Mucosa of stomach (tissue), 1 donor: ENCODE measurements around the gene MAST4.

Experiments
- H3K27me3 ChIP-seq: one replicate; pipeline ENCODE4 v1.7.0; 2013; ENCODE audit warnings: mild to moderate bottlenecking, low read length; ENCODE audit not compliant: control insufficient read depth, insufficient read depth
- H3K36me3 ChIP-seq: one replicate; pipeline ENCODE4 v1.7.0; 2013; ENCODE audit warnings: low read length; ENCODE audit not compliant: control insufficient read depth, insufficient read depth
- H3K4me1 ChIP-seq: one replicate; pipeline ENCODE4 v1.7.0; 2013; ENCODE audit warnings: mild to moderate bottlenecking, low read length; ENCODE audit not compliant: control insufficient read depth, insufficient read depth
- H3K4me3 ChIP-seq: one replicate; pipeline ENCODE4 v1.7.0; 2013; ENCODE audit warnings: low read length
- H3K9ac ChIP-seq: one replicate; pipeline ENCODE4 v1.7.0; 2013; ENCODE audit warnings: mild to moderate bottlenecking, low read length, moderate library complexity
- H3K9me3 ChIP-seq: one replicate; pipeline ENCODE4 v1.7.0; 2013; ENCODE audit warnings: mild to moderate bottlenecking, low read length, moderate library complexity; ENCODE audit not compliant: control insufficient read depth
- donor health status: Pancreatic carcinoma.

The MAST4 gene

GRCh38 chr5:67035098-67035740 is 439.0 kb downstream of the MAST4 start:
- H3K4me1 ChIP-seq, result peaks cover 6% of the 10 kb centered on the region
- no peak overlapping the region for H3K9ac ChIP-seq

DNA sequence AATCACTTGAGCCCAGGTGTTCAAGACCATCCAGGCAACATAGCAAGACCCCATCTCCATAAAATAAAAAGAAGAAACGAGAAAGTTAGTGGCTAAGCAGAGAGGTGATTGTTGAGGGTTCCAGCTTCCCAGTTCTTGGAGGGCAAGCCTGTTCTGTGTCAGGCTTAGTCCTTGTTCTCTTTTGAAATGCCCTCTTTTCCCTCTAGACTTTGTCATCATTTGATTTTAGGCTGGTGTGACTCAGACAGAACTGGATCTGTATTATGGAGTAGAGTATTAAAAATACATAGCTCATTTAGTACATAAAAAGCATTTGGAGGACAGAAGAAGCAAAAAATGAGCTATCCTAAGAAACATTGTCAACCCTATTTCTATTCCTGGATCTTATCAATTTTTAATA is 441.0 kb downstream of the MAST4 start:
- Histone ChIP-seq H3K27me3 (no peaks in the 10 kb centered on the region), H3K36me3 (no peaks in the 10 kb centered on the region), H3K9ac (no peak overlapping the region), H3K4me3 (no peak overlapping the region), H3K9me3 (no peaks in the 10 kb centered on the region), H3K4me1 (peaks cover 6% of the 10 kb centered on the region)

More at GRCh38 chr5:67035098-67035740, 439.0 kb downstream of the MAST4 start:
- Histone ChIP-seq H3K9me3 (no peaks in the 10 kb centered on the region), H3K27me3 (no peaks in the 10 kb centered on the region), H3K36me3 (no peaks in the 10 kb centered on the region), H3K4me3 (no peak overlapping the region)

GRCh38 chr5:67038817-67039603 is 442.8 kb downstream of the MAST4 start:
- H3K4me3 ChIP-seq, result no peak overlapping the region
- H3K36me3 ChIP-seq, result no peaks in the 10 kb centered on the region
- H3K4me1 ChIP-seq, result peaks cover 4% of the 10 kb centered on the region
- H3K9ac ChIP-seq, result no peak overlapping the region
- H3K9me3 ChIP-seq, result no peaks in the 10 kb centered on the region
- H3K27me3 ChIP-seq, result no peaks in the 10 kb centered on the region

DNA sequence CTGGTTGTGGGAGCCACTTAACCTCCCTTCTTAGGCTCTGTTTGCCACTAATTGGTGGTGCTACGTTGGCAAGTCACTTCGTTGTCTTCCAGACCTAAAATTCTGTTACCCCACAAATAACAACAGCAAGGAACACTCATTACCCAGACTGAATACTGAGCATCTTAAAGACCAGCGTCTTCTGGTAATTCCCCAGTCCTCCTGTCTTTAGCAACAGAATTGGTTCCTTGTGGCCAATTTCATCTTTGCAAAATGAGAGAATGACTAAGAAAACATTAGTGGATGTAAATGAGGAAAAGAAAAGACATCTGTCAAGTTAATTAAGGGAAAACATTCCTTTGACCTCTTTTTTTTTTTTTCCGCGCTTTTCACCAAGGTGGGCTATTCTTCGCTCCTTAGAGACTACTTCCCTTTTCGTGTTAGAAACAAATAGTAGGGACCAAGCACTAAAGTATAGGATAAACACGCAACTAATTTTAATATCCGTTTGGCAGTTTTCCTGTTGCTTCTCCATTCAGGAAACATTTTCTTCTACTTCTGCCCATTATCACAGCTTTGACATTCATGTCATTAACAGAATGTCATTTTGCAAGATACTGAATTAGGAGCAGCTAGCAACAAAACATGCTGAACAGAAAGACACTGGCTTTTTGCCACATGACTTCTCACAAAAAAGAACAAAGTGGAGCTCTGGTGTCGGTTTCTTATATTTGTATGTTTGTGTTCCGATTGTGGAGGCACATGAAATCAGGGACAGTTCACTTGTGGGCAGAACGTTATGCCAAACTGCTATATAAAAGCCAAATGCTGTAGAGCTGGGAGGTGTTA is 446.2 kb downstream of the MAST4 start:
- Histone ChIP-seq H3K4me3 (no peak overlapping the region), H3K36me3 (no peaks in the 10 kb centered on the region), H3K27me3 (no peaks in the 10 kb centered on the region), H3K4me1 (no peaks in the 10 kb centered on the region), H3K9me3 (no peaks in the 10 kb centered on the region), H3K9ac (no peak overlapping the region)

GRCh38 chr5:67043796-67044511 is 447.8 kb downstream of the MAST4 start:
- Histone ChIP-seq H3K27me3 (no peaks in the 10 kb centered on the region), H3K36me3 (no peaks in the 10 kb centered on the region), H3K9ac (no peak overlapping the region), H3K4me1 (no peaks in the 10 kb centered on the region), H3K4me3 (no peak overlapping the region), H3K9me3 (no peaks in the 10 kb centered on the region)

- H3K9ac ChIP-seq, result no peak overlapping the region
- peaks cover 15% of the 10 kb centered on the region for H3K4me1 ChIP-seq
- no peaks in the 10 kb centered on the region for H3K9me3 ChIP-seq
- H3K4me3 ChIP-seq, result no peak overlapping the region
- H3K27me3 ChIP-seq, result no peaks in the 10 kb centered on the region
- H3K36me3 ChIP-seq, result no peaks in the 10 kb centered on the region
Measured at GRCh38 chr5:67045816-67046740, 449.9 kb downstream of the MAST4 start.

DNA sequence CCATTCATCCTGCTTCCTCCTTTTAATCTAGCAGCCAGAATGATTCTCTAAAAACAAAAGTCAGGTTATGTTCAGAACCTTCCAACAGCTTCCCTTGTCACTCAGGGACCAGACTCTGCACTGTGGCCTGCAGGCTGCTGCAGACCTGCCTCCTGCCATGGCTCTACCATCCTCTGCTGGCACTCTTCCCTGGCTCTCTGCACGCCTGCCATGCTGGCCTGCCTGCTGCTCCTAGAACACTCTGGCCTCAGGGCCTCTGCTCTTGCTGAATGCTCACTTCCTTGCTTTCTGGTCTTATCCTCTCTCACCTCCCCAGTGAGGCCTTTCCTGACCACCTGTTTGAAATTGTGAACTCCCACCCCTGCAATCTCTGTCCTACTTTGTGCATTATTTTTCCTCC is 451.0 kb downstream of the MAST4 start:
- Histone ChIP-seq H3K36me3 (no peaks in the 10 kb centered on the region), H3K4me1 (peaks cover 18% of the 10 kb centered on the region), H3K9ac (no peak overlapping the region), H3K27me3 (no peaks in the 10 kb centered on the region), H3K9me3 (no peaks in the 10 kb centered on the region), H3K4me3 (no peak overlapping the region)

DNA sequence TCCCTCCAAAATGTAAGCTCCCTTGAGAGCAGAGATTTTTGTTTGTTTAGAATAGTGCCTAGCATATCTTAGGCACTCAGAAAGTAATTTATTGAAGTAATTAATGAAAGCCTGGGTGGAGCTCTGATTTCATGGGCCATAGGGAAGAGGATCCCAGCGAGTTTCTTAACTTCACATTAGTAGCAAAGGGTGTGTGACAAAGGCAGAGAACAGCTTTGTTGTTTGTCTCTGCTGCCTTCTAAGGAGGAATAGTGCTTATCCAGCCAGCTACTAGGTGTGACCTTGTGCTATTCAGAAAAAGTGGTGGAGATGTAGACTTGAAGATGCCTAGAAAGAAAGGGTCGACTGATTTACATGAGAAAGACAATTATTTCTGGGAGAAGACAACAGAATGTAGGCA is 451.4 kb downstream of the MAST4 start:
- Histone ChIP-seq H3K9me3 (no peaks in the 10 kb centered on the region), H3K27me3 (no peaks in the 10 kb centered on the region), H3K4me1 (peaks cover 18% of the 10 kb centered on the region), H3K9ac (no peak overlapping the region), H3K4me3 (no peak overlapping the region), H3K36me3 (no peaks in the 10 kb centered on the region)

GRCh38 chr5:67050125-67050524 is 453.9 kb downstream of the MAST4 start:
- Histone ChIP-seq H3K27me3 (no peaks in the 10 kb centered on the region), H3K9me3 (no peaks in the 10 kb centered on the region)

DNA sequence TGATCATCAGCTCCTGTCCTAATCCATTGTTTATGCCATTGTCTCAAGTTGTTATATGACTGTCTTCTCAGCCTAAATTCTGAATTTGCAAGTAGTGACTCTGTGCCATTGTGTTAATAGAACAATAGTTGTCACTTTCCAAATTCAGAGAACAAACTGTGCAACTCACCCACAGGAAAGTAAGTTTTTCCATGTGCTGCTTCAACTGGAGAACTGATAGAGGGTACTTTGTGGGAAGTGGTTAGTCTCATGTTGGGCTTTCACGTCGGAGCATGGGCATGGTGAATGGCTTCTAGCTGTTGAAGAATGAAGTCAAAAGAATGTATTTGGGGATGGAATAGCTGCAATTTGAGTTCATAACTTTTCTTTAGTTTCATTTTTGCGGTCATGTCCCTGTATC is 454.4 kb downstream of the MAST4 start:
- H3K36me3 ChIP-seq, result no peaks in the 10 kb centered on the region
- H3K9ac ChIP-seq, result no peak overlapping the region
- H3K4me3 ChIP-seq, result no peak overlapping the region
- H3K27me3 ChIP-seq, result no peaks in the 10 kb centered on the region
- peaks cover 18% of the 10 kb centered on the region for H3K4me1 ChIP-seq
- no peaks in the 10 kb centered on the region for H3K9me3 ChIP-seq

More at GRCh38 chr5:67050125-67050524, 453.9 kb downstream of the MAST4 start:
- H3K4me1 ChIP-seq, result peaks cover 18% of the 10 kb centered on the region
- H3K9ac ChIP-seq, result no peak overlapping the region
- H3K36me3 ChIP-seq, result no peaks in the 10 kb centered on the region
- H3K4me3 ChIP-seq, result no peak overlapping the region

GRCh38 chr5:67051164-67051563 is 455.0 kb downstream of the MAST4 start:
- Histone ChIP-seq H3K36me3 (no peaks in the 10 kb centered on the region), H3K9me3 (no peaks in the 10 kb centered on the region), H3K27me3 (no peaks in the 10 kb centered on the region), H3K4me3 (no peak overlapping the region), H3K4me1 (peaks cover 18% of the 10 kb centered on the region), H3K9ac (no peak overlapping the region)
